ENCODE measurements around the gene CARS1. TPM values are rescaled to one million over a fixed set of nuclear protein-coding genes. Genes with fewer than 3 reads are reported as not detected.

Gene CARS1
- total and polyA plus RNA-seq, 9 of the 15 experiments (the other 6 are each of a cell fraction or from before 2014, with no cell fraction given) = 14.4 to 106 (median 73.6) TPM

- no peak for TF ChIP-seq TRIM24 (IDR thresholded peaks at IDR 0.05)
- no peak for TF ChIP-seq FOXA1 (IDR thresholded peaks at IDR 0.05; ENCODE audit: borderline replicate concordance)
- TF ChIP-seq RFX1 (IDR thresholded peaks at IDR 0.05) = peak; percentile 98
- peak; percentile 87 for TF ChIP-seq VEZF1 (CRISPR knock-in tag; IDR thresholded peaks at IDR 0.05)
- TF ChIP-seq ZNF717 (CRISPR knock-in tag; IDR thresholded peaks at IDR 0.05) = no peak
- peak; percentile 97 for TF ChIP-seq MXI1 (IDR thresholded peaks at IDR 0.05; ENCODE audit: low read depth, low read length)
- TF ChIP-seq AFF1 (IDR thresholded peaks at IDR 0.05; ENCODE audit: low read depth in 1 of 2, partially characterized antibody in 2 of 2) = peak in 1 of 2 experiments; percentile 80
- TF ChIP-seq HES1 (IDR thresholded peaks at IDR 0.05; ENCODE audit: low read depth) = no peak
- no peak for TF ChIP-seq ZNF124 (CRISPR knock-in tag; IDR thresholded peaks at IDR 0.05)
- TF ChIP-seq PYGO2 (tag; IDR thresholded peaks at IDR 0.05) = no peak
- peak; percentile 57 for TF ChIP-seq DACH1 (IDR thresholded peaks at IDR 0.05; ENCODE audit: partially characterized antibody)
- TF ChIP-seq KDM5B (IDR thresholded peaks at IDR 0.05; ENCODE audit: insufficient replicate concordance, low read depth, low read length) = peak; percentile 80
- peak; percentile 59; the same call in 1 of the 2 replicates for TF ChIP-seq SP1 (CRISPR knock-in tag; IDR thresholded peaks at IDR 0.05)
- TF ChIP-seq TAF1 (IDR thresholded peaks at IDR 0.05; ENCODE audit: control insufficient read depth, extremely low read depth, insufficient read depth, low read length, severe bottlenecking) = peak; percentile 82
- TF ChIP-seq DNMT1 (IDR thresholded peaks at IDR 0.05) = no peak
- TF ChIP-seq ZNF551 (CRISPR knock-in tag; IDR thresholded peaks at IDR 0.05) = no peak
- TF ChIP-seq RNF219 (CRISPR knock-in tag; IDR thresholded peaks at IDR 0.05) = no peak
- TF ChIP-seq POLR2AphosphoS2 (IDR thresholded peaks at IDR 0.05; ENCODE audit: low read length) = peak; percentile 74; the same call in 1 of the 2 replicates
- TF ChIP-seq CBX1 (IDR thresholded peaks at IDR 0.05; ENCODE audit: low read depth) = 0 out of 2 replicates have a peak, but pooled peaks have one; percentile 46
- TF ChIP-seq NCOA1 (IDR thresholded peaks at IDR 0.05; ENCODE audit: low read depth) = no peak
Observed at GRCh38 chr11:3057069-3057963, at the start of gene CARS1 (continued).
